GM06990 (cell line): ENCODE results near the gene TECTA.

ENCODE experiments used
- DNase-seq: peaks from one replicate; pipeline ENCODE4 v3.0.0-alpha.2; 2011; ENCODE audit not compliant: insufficient read length; ENCODE audit errors: extremely low read depth
- H3K27me3 ChIP-seq: replicated peaks from 2 replicates; pipeline ENCODE4 v1.6.0; 2011; ENCODE audit warnings: low read length; ENCODE audit not compliant: control insufficient read depth, insufficient read depth
- H3K36me3 ChIP-seq: 2 replicates; pipeline ENCODE4 v1.5.1; 2011; ENCODE audit warnings: low read length; ENCODE audit not compliant: control insufficient read depth, insufficient read depth
- H3K4me3 ChIP-seq: replicated peaks from 2 replicates; pipeline ENCODE4 v1.5.1; 2011; ENCODE audit warnings: low read depth, mild to moderate bottlenecking, control low read depth, low read length
- CTCF ChIP-seq: IDR thresholded peaks from 2 replicates; pipeline ENCODE4 v1.5.1; 2011; ENCODE audit warnings: low read length, control low read depth, mild to moderate bottlenecking, inconsistent platforms; ENCODE audit not compliant: insufficient read depth, poor library complexity, severe bottlenecking

TECTA gene

GRCh38 chr11:121059605-121060004, 41.4 kb upstream of the TECTA start:
- peaks cover 1% of the 10 kb centered on the region; the same call in 1 of the 2 replicates for H3K36me3 ChIP-seq
- no peak for TF ChIP-seq CTCF
- H3K4me3 ChIP-seq = no peak overlapping the region
- DNase-seq = peak; percentile 58
- H3K27me3 ChIP-seq = no peaks in the 10 kb centered on the region

GRCh38 chr11:121063728-121064127, 37.3 kb upstream of the TECTA start:
- Histone ChIP-seq H3K36me3 (peaks cover 1% of the 10 kb centered on the region; the same call in 1 of the 2 replicates), H3K27me3 (no peaks in the 10 kb centered on the region), H3K4me3 (no peak overlapping the region)
- no peak for TF ChIP-seq CTCF
- DNase-seq = no peak

- DNase-seq = no peak
- H3K27me3 ChIP-seq = no peaks in the 10 kb centered on the region
- no peak overlapping the region for H3K4me3 ChIP-seq
- peaks cover 1% of the 10 kb centered on the region; the same call in 1 of the 2 replicates for H3K36me3 ChIP-seq
- no peak for TF ChIP-seq CTCF
These were observed 34.4 kb upstream of the TECTA start for GRCh38 chr11:121066623-121067022.

- DNase-seq = no peak
- peaks cover 1% of the 10 kb centered on the region; the same call in 1 of the 2 replicates for H3K36me3 ChIP-seq
- no peak for TF ChIP-seq CTCF
- no peaks in the 10 kb centered on the region for H3K27me3 ChIP-seq
- no peak overlapping the region for H3K4me3 ChIP-seq
These were observed 34.0 kb upstream of the TECTA start for GRCh38 chr11:121067026-121067425.

- no peak for DNase-seq
These were observed 33.6 kb upstream of the TECTA start for GRCh38 chr11:121067453-121067852.

More at GRCh38 chr11:121067453-121067852, 33.6 kb upstream of the TECTA start:
- peaks cover 1% of the 10 kb centered on the region; the same call in 1 of the 2 replicates for H3K36me3 ChIP-seq
- no peaks in the 10 kb centered on the region for H3K27me3 ChIP-seq
- no peak overlapping the region for H3K4me3 ChIP-seq
- TF ChIP-seq CTCF = no peak
